Stimulated activated CD8-positive, alpha-beta memory T cell treated with anti-CD3 and anti-CD28 coated beads, Interleukin-4, amount 100 ng/mL, for 4 hours (primary cell): ENCODE measurements around the gene BTNL3.
"Not testable (repeated sequence)": the region's sequence is repeated elsewhere in the genome, so short reads cannot be mapped to it uniquely, and the experiment has no call there.

Experiments
- DNase-seq, 2 donors: peaks; one replicate each; pipeline ENCODE4 v3.0.0-alpha.2; 2020; ENCODE audit warnings: low read depth in 2 of 2, low spot score in 1 of 2

BTNL3 gene, protein sequence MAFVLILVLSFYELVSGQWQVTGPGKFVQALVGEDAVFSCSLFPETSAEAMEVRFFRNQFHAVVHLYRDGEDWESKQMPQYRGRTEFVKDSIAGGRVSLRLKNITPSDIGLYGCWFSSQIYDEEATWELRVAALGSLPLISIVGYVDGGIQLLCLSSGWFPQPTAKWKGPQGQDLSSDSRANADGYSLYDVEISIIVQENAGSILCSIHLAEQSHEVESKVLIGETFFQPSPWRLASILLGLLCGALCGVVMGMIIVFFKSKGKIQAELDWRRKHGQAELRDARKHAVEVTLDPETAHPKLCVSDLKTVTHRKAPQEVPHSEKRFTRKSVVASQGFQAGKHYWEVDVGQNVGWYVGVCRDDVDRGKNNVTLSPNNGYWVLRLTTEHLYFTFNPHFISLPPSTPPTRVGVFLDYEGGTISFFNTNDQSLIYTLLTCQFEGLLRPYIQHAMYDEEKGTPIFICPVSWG

GRCh38 chr5:180988592-180988991, at the start of gene BTNL3:
BTNL3 (plus strand) TSS chr5:180988846; CDS start chr5:180989029, 183 bp downstream.
- DNase-seq = no peak

- DNase-seq = no peak
Observed at GRCh38 chr5:180950291-180950949, 38.2 kb upstream of the BTNL3 start.

DNA sequence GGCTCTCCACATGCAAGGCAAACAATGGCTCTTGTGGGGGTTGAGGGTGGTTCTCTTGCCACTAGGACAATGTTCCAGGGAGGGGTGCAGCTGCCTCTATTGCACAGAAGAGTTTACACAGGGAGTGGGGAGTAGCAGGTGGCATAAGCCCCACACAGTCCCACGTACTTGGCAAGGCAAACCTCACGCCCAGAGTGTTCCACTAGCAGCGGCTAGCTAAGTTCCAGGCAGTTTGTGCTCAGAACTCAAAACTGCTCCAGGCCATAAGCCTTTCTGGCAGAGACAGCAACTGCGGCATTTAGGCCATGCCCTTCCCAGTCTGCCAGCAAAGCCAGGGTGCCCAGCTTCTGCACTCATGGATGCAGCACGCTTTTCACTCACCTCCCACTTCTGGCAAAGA, 29.0 kb upstream of the BTNL3 start:
- no peak for DNase-seq

- DNase-seq = no peak
Observed at GRCh38 chr5:180960209-180960608, 28.4 kb upstream of the BTNL3 start.

DNA sequence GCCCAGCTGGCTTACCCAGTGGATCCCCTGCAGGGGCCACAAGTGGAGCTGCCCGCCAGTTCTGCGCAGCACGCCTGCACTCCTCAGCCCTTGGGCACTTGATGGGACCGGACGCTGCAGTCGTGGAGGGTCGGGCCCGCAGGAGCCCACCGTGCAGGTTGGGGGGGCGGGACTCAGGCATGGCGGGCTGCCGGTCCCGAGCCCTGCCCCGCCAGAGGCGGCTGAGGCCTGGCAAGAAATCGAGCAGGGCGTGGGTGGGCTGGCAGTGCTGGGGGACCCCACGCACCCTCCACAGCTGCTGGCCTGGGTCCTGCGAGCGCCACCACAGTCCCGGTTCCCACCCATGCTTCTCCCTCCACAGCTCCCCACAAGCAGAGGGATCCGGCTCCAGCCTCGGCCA, 19.2 kb upstream of the BTNL3 start:
- no peak for DNase-seq

DNA sequence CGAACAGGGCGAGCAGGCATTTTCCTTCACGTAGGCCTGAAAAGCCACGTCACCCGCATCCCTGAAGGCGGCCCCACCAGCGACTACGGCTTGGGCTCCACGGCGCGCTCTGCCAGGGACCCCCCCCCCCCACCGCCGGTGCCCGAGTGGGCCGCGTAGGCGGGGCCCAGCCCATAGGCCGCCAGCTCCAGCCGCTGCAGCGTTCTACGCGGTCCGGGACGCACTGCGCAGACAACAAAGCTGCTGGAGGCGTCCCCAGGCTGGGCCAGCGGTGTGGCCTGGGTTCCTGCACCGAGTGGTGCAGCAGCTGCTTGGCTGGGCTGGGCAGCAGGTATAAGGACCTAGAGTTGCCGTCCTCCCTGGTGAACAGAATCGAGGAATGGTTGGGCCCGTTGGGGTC, 18.3 kb upstream of the BTNL3 start:
- no peak for DNase-seq

- DNase-seq = no peak
Observed at GRCh38 chr5:180970875-180971274, 17.8 kb upstream of the BTNL3 start.

GRCh38 chr5:180974612-180975315, 13.9 kb upstream of the BTNL3 start:
- no peak for DNase-seq

GRCh38 chr5:180975338-180975737, 13.3 kb upstream of the BTNL3 start:
- no peak for DNase-seq

DNA sequence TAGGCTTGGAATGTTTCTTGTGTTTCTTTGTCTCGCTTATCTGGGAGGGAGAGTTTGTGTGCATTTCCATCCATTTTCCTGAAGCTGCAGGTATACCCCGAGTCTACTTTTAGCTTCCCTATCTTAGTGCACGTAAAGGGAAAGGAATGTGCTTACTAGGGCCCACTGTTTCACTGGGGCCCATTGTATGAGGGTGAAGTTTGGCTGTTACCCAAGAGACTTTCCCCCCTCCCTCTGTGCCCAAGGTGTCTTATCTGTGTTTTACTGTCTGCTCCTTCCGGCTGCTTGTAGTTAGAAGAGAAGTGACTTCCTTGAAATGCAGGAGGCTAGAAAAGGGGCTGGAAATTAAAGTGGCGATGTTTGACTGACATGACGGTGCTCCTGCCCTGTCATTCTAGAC, 12.1 kb upstream of the BTNL3 start:
- DNase-seq = no peak

DNA sequence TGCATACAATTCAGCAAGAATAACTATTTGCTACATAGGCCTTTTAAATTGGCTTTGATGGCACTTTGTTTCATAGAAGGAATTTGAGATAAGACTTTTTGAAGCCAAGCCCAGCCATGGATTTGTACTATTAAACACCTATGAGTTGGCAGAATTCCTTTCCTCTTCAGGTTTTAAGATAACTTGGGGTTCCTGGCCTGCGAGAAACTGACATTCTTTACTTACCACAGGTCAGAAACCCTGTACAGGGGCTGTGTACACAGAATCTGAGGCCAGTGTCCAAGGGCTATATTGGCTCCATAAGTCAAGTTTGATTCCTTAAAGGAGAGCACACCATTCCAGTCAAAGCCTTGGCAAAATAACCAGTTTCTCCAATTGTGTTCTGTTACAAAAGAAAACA, 10.8 kb upstream of the BTNL3 start:
- no peak for DNase-seq

DNA sequence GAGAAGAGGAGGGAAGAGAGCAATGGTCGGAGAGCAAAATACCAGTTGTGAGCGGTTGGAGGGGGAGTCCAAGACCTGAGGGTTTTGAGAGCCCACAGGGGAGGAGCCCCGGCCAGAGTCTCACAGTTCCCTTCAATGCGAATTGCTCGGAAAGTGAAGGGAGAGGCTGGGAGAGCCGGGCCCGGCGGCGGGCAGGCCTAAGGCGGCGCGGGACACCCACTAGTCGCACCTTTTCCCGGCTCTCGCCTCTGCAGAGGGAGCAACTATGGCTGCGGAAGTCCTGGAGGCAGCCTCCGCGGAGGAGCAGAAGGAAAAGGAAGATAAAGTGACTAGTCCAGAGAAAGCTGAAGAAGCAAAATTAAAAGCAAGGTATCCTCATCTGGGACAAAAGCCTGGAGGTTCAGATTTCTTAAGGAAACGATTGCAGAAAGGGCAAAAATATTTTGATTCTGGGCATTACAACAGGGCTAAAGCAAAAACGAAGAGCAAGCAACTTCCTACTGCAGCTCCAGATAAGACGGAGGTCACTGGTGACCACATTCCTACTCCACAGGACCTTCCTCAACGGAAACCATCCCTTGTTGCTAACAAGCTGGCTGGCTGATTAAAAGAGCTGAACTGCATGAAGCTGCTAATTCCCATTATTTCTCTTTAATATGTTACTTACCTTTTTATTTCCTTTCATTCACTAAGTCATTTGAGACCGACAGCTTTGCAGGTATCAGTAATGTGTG, 6.5 kb upstream of the BTNL3 start:
- DNase-seq = no peak

DNA sequence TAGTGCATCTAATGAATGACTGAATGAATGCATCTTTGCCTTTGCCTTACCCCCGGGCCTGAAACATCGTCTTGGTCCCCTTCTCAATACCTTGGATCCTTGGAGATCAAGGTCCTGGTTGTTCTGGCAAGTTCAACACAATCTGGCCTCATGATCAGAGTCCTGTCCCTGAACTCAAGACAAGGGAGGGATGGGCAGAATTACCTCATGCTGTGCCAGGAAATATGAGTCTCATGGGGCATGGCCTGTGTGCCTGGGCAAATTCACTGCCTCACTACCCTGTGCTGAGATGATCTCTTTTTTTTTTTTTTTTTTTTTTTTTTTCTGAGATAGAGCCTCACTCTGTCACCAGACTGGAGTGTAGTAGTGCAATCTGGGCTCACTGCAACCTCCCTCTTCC, 630 bp upstream of the BTNL3 start:
- DNase-seq = no peak

GRCh38 chr5:180990086-180990881, 1.6 kb downstream of the BTNL3 start:
- DNase-seq = no peak

DNA sequence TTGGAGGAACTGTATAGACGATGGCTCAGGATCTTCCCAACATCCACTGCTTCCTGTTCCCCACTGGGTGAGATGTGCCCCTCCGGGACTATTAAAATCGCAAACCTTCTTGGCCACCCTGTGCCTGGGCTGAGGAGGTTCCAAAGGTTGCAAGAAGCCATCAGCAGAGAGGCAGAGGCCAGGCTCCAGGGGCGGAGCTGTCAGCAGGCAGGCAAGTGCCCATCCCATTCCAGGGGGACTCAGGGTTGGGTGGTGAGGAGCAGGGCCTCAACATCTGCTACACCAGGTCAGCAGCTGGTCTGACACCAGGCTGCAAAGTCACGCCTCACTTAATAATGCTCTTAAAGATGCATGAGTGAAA, 2.2 kb downstream of the BTNL3 start:
- DNase-seq = no peak

GRCh38 chr5:181001947-181002346, 13.3 kb downstream of the BTNL3 start:
- no peak for DNase-seq

GRCh38 chr5:181005791-181006190, 17.1 kb downstream of the BTNL3 start:
- no peak for DNase-seq

DNA sequence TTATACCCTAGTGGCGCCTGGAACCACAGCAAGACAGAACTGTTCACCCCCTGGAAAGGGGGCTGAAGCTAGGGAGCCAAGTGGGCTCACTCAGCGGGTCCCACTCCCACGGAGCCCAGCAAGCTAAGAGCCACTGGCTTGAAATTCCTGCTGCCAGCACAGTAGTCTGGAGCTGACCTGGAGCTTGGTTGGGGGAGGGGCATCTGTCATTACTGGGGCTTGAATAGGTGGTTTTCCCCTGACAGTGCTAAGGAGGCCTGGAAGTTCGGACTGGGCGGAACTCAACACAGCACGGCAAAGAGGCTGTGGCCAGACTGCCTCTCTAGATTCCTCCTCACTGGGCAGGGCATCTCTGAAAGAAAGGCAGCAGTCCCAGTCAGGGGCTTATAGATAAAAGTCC, 19.5 kb downstream of the BTNL3 start:
- no peak for DNase-seq

DNA sequence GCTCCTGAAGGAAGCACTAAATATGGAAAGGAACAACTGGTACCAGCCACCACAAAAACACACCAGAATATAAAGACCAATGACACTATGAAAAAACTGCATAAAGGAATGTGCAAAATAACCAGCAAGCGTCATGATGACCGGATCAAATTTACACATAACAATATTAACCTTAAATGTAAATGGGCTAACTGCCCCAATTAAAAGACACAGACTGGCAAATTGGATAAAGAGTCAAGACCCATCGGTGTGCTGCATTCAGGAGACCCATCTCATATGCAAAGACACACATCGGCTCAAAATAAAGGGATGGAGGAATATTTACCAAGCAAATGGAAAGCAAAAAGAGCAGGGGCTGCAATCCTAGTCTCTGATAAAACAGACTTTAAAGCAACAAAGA, 21.4 kb downstream of the BTNL3 start:
- not testable (repeated sequence) for DNase-seq

DNA sequence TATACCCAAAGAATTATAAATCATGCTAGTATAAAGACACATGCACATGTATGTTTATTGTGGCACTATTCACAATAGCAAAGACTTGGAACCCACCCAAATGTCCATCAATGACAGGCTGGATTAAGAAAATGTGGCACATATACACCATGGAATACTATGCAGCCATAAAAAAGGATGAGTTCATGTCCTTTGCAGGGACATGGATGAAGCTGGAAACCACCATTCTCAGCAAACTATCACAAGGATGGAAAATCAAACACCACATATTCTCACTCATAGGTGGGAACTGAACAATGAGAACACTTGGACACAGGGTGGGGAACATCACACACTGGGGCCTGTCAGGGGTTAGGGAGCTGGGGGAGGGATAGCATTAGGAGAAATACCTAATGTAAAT, 26.0 kb downstream of the BTNL3 start:
- DNase-seq = not testable (repeated sequence)

DNA sequence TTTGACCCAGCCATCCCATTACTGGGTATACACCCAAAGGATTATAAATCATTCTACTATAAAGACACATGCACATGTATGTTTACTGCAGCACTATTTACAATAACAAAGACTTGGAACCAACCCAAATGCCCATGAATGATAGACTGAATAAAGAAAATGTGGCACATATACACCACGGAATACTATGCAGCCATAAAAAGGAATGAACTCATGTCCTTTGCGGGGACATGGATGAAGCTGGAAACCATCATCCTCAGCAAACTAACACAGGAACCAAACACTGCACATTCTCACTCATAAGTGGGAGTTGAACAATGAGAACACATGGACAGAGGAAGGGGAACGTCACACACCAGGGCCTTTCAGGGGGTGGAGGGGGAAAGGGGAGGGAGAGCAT, 28.8 kb downstream of the BTNL3 start:
- DNase-seq = not testable (repeated sequence)
